HG03457 (cell line): ENCODE data around the gene CAMTA1.

ENCODE experiments used
- ATAC-seq: cut with Tn5 transposase; IDR thresholded peaks from one replicate; pipeline ENCODE4 v1.9.1; 2021; ENCODE audit warnings: moderate number of reproducible peaks; ENCODE audit not compliant: unreplicated experiment

Gene CAMTA1

GRCh38 chr1:7269525-7269924 lies 484.3 kb downstream of the CAMTA1 start:
- no peak for ATAC-seq

- no peak for ATAC-seq
Observed at GRCh38 chr1:7274256-7274655, 489.0 kb downstream of the CAMTA1 start.

- no peak for ATAC-seq
Observed at GRCh38 chr1:7278045-7278444, 492.8 kb downstream of the CAMTA1 start.

GRCh38 chr1:7278827-7279765 lies 493.8 kb downstream of the CAMTA1 start:
- ATAC-seq, result no peak

GRCh38 chr1:7279769-7280168 lies 494.5 kb downstream of the CAMTA1 start:
- no peak for ATAC-seq

- no peak for ATAC-seq
Observed at GRCh38 chr1:7280347-7280960, 495.2 kb downstream of the CAMTA1 start.

GRCh38 chr1:7281821-7282220 lies 496.6 kb downstream of the CAMTA1 start:
- no peak for ATAC-seq

- ATAC-seq, result no peak
Observed at GRCh38 chr1:7284839-7285435, 499.7 kb downstream of the CAMTA1 start.

GRCh38 chr1:7285856-7286454 lies 500.7 kb downstream of the CAMTA1 start:
- ATAC-seq, result no peak

GRCh38 chr1:7287013-7287412 lies 501.8 kb downstream of the CAMTA1 start:
- ATAC-seq, result no peak

GRCh38 chr1:7288992-7289391 lies 503.7 kb downstream of the CAMTA1 start:
- ATAC-seq, result no peak

- ATAC-seq, result no peak
Observed at GRCh38 chr1:7289694-7290093, 504.4 kb downstream of the CAMTA1 start.

GRCh38 chr1:7290971-7291970 lies 506.0 kb downstream of the CAMTA1 start:
- ATAC-seq, result no peak

- ATAC-seq, result no peak
Observed at GRCh38 chr1:7292036-7292681, 506.9 kb downstream of the CAMTA1 start.

- no peak for ATAC-seq
Observed at GRCh38 chr1:7292714-7293419, 507.6 kb downstream of the CAMTA1 start.

- ATAC-seq, result no peak
Observed at GRCh38 chr1:7293702-7294629, 508.7 kb downstream of the CAMTA1 start.

- ATAC-seq, result no peak
Observed at GRCh38 chr1:7294636-7295035, 509.4 kb downstream of the CAMTA1 start.

GRCh38 chr1:7295946-7296345 lies 510.7 kb downstream of the CAMTA1 start:
- ATAC-seq, result no peak
